ENCODE data around the gene CDNF.
"Not testable (repeated sequence)": the region's sequence is repeated elsewhere in the genome, so short reads cannot be mapped to it uniquely, and the experiment has no call there.

Gene CDNF

DNA sequence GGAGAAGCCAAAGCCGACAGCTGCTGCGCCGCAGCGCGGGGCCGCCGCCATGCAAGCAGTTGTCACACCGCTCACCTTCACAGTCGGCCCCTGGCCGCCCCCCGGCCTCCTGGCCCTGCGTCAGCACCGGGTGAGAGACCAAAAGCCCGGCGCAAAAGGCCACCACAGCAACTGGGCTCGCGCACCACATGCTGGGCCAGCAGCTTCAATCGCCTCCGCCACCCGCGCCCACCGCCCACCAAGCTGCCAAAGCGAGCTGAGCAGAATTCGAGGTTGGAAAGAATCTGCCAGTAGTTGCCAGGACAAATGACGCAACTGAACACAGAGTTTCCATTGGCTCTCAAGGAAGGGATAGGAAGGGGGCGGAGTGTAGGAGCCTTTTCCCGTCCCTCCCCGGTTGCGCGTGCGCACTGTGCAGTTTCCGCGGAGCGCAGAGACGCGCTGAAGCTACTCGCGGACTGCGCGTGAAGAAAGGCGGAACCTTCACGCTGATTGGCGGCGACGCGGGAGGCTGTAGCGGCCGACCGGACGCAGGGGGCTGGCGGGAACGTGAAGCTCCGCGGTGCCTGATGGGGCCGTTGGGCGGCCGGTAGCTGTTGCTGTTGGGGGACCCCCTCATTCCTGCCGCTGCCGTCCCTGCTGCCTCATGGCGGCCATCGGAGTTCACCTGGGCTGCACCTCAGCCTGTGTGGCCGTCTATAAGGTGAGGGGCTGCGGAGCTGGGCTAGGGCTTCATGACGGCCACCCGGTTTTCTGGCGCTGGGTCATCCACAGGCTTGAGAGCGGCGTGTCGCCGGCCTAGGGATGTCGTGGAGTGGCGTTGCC is at the start of gene CDNF, which contains the start of the genes HSPA14 and MSANTD7:
CDNF (minus strand) TSS at position 281 of the 825 bp plus-strand sequence; CDS start at position 190, 91 bp downstream.
HSPA14 (plus strand) TSS at position 550 of the 825 bp plus-strand sequence; CDS start at position 647, 97 bp downstream.
MSANTD7 (plus strand) TSS at position 550 of the 825 bp plus-strand sequence. CDS start 3,979 bp downstream, outside the sequence.
- peak; percentile 99 for DNase-seq

DNA sequence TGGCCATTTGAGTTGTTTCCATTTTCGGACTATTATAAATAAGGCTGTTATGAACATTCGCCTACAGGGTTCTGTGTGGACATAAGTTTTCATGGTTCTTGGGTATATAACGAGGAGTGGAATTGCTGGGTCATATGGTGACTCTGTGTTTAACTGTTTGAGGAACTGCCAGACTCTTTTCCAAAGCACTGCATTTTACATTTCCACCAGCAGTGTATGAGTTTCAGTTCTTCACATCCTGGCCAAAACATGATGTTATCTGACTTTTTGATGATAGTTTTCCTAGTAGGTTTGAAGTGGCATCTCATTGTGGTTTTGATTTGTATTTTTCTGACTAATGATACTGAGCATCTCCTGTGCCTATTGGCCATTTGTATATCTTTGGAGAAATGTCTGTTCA is 46.2 kb upstream of the CDNF start:
- no peak for DNase-seq

DNA sequence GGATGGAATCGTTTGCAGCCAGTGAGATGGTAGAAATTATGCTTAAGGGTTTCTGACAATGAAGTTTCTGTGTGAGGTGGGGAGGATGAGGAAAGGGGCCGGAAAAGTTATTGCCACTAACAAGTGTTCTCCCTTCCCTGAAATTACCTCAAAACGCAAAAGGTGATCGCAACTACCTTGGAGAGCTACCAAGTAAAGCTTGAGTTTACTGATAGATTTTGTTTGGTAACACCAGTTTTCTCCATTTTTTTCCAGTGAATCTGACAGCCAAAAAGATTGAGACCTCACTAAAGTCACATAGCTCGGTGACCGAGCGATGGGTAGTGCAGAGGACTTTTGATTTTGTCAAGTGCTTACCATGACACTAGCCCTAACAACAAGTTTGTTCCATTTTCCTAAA is 42.4 kb upstream of the CDNF start:
- no peak for DNase-seq

DNA sequence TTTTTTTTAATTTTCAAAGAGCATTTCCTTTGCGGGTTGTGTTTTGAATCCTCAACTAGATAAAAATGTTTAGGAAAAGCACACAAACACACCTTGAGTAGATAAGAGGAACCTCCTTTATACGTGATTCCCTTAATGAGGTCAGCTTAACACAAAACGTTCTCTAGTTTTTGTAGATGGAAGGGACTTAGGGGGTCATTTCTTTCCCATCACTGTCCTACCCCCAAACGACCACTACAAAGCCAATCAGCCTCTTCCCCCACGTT is 42.0 kb upstream of the CDNF start:
- no peak for DNase-seq

DNA sequence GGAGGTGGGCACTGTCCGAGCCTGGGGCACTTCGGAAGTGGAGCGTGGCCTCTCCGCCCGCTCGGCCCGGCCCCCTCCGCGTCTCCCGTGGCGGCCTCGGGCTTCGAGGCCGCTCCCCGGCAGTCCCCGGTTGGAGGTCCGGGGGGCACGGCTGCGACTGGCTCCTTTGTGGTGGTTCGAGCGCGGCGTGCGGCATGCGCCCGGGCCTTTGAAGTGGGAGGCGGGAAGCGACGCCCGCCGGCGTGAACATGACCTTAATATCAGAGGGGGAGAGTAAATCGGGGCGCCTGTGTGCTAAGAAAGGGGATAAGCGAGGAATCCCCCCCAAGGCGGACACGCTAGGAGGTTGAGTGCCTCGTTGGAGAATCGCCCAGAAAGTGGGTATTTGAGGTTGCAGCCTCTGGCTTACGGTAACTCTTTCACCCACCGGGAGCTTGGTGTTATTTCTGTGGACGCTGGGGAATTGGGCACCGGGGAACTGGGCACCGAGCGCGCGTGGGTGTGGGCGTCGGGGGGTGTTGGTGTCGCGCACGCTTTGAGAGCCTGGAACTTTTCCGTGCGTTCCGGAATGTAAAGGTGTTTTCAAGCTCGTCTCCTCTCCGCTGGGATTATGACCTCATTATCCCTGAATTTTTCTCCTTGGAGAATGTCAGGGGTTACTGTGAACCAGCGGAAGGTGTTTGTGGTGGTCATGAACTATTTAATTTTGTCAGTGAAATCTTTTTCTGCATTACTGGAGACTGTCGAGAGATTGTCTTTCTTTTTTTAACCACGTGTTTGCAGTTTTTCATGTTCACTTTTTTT is 41.5 kb upstream of the CDNF start:
- DNase-seq, result peak; percentile 13 to 32

DNA sequence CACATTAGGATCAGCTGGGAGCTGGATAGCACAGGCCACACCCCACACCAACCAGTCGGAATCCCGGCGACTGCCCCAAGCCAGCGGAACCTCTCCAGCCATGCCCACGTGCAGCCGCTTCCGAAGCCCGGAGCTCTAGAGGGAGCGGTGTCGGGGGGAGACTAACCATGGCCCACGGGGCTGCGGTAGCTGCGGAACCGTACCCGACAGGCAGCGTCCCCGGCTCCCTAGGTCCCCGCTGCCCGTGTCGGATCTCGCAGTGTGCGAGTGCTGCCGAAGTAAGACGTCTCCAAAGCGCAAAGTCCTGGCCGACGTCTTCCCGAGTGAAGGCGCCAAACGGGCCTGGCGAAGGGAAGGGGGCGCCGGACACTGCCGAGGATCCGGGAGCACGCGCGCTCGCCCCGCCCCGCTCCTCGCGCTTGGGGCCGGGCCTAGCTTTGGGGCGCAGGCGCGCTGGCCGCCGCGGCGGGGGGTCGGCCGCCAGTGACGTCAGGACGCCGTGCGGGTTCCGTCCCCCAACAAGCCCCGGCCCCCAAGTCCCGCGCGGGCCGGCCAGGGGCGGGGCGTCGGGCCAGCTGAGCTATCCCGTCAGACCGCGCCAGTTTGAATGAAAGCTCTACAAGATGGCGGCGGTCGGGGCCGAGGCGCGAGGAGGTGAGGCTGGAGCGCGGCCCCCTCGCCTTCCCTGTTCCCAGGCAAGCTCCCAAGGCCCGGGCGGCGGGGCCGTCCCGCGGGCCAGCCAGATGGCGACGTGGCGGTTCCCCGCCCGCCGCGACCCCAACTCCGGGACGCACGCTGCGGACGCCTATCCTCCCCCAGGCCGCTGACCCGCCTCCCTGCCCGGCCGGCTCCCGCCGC is 40.7 kb upstream of the CDNF start, which contains the start of gene SUV39H2:
SUV39H2 (plus strand) TSS at position 601 of the 858 bp plus-strand sequence; CDS start at position 624, 23 bp downstream.
- peak; percentile 93 to 94 for DNase-seq

DNA sequence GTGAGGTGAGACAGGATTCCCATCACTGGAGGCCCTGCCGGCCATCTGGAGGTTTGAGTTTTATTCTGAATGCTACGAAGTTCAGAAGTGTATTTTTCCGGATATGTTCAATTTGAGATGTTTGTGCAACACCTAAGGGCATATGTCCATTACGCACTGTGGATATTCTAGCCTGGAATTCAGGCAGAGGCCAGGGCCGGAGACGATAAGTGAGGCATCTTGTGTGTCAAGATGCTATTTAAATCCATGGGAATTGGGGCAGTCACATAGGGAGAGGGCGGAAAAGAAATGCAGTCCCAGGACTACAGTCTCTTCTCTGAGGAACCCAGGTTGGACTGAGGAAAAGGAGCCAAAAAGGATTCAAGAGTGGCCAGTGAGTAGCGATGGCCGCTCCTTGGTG is 38.9 kb upstream of the CDNF start:
- DNase-seq, result no peak

DNA sequence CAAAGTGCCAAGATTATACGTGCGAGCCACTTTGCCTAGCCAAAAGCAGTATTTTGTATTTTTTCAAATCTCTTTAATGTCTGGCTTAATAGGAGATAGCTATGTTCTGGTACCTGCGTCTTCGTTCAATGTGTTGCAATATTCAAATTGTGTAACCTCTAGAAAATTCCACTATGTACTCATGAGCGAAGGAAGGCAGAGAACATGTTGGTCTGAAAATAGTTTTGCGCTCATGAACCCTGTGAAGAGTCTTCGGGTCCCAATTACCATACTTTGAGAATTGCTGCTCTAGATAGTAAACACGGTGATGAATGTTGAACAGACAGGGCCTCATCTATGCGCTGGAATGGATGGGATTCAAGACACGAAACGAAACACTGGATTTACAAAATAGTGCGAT is 38.1 kb upstream of the CDNF start:
- DNase-seq, result no peak

DNA sequence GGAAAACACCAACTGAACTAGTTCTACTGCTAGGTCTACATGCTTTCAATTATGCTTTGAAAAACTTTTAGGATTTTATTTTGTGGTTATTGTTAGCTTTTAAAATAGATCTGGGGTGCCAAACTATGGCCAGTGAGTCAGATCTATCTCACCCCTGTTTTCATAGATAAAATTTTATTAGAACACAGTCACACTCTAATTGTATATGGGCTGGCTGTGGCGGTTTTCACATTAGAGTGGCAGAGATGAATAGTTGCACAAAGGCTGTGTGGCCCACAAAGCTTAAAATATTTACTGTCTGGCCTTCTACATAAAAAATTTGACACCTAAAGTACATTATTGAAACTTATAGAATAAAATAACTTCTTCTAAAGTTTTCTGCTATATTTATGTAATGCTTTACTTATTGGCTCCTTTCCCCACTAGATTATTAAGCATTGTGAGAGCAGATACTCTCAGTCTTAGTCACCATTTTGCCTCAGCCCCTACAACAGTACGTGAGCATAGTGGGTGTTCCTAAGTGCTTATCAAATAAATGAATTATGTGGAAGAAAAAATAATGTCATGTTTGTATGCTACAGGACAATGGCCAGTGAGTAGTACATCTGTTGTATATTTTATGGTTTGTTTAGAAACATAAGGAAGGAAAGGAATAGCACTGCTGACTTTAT is 35.4 kb upstream of the CDNF start:
- no peak for DNase-seq

- DNase-seq, result not testable (repeated sequence)
Observed at GRCh38 chr10:14864871-14865270, 27.0 kb upstream of the CDNF start.

GRCh38 chr10:14864466-14864865 is 26.6 kb upstream of the CDNF start:
- DNase-seq, result not testable (repeated sequence)

- no peak for DNase-seq
Observed at GRCh38 chr10:14860791-14861190, 23.0 kb upstream of the CDNF start.

- DNase-seq, result no peak
Observed at GRCh38 chr10:14859775-14860174, 21.9 kb upstream of the CDNF start.

GRCh38 chr10:14859043-14859442 is 21.2 kb upstream of the CDNF start:
- no peak for DNase-seq

GRCh38 chr10:14858338-14858960 is 20.6 kb upstream of the CDNF start:
- DNase-seq, result no peak

DNA sequence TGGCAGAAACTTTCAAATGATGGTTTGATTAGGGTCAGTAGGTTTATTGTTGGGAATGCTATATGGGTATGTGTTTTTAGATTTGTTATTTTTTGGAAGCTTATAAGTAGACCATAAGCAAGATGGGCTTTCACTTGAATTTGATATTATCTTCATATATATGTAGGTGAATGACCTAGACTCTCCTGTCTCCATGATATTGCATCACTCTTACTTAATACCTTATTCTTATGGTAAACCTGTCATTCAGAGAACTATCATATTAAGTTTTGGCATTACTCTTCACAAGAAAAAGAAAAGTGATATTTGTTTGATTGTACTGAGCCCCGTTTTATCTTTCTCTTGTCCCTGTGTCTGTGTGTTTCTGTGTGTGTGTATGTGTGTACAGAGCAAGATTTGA is 17.6 kb upstream of the CDNF start:
- no peak for DNase-seq

DNA sequence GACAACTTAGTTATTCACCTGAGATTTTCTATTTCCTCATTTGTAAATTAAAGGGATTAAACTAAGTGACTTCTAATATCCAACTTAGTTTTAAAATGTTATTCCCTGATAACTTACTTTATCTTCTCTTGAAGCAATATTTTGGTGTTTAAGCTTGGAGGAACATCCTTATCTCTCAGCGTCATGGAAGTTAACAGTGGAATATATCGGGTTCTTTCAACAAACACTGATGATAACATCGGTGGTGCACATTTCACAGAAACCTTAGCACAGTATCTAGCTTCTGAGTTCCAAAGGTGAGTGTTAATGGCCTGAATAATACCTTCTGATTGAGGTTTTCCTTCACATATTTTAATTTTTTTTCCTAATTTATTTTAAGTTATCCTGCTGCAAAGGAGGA is 14.4 kb upstream of the CDNF start:
- DNase-seq, result no peak

GRCh38 chr10:14844948-14845347 is 7.1 kb upstream of the CDNF start:
- no peak for DNase-seq

DNA sequence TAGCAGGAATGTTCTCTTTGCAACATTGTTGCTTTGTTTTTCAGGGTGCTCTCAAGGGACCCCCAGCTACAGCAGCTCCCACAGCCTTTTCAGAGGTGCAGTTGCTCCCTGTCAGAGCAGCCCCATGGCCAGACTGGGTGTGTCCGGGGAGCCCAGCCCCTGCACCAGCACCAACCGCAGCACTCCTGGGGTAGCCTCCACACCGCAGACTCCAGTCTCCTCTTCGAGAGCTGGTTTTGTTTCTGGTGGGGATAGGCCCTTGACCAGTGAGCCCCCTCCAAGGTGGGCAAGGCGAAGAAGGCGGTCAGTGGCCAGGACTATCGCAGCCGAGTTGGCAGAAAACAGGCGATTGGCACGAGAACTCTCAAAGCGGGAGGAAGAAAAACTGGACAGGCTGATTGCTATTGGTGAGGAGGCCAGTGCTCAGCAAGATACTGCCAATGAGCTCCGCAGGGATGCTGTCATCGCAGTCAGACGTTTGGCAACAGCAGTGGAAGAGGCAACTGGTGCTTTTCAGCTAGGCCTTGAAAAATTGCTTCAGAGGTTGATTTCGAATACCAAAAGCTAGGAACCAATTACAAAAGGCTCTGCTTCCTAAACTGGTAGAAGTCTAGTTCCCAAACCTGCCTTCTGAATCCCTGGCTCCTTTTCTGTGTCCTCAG is 5.6 kb upstream of the CDNF start:
- DNase-seq, result no peak

- DNase-seq, result no peak
Observed at GRCh38 chr10:14840178-14840577, 2.3 kb upstream of the CDNF start.

- DNase-seq, result no peak
Observed at GRCh38 chr10:14839305-14839695, 1.5 kb upstream of the CDNF start.

All from CD4-positive, alpha-beta T cell treated with Interleukin-4 for 1 hour (primary cell).